Loucy (cell line): ENCODE measurements around the gene HSPA9.

Source experiments
- CTCF ChIP-seq: fragments of 200-600 bp; sonication (generic); conservative IDR thresholded peaks from 2 replicates; pipeline ENCODE4 v1.5.1; 2014; ENCODE audit warnings: mild to moderate bottlenecking, antibody characterized with exemption, low read length
- EZH2phosphoT487 ChIP-seq: fragments of 200-600 bp; IDR thresholded peaks from 2 replicates; pipeline ENCODE4 v1.6.1; 2018; ENCODE audit warnings: antibody characterized with exemption, mild to moderate bottlenecking, moderate library complexity, borderline replicate concordance

- no peak for TF ChIP-seq CTCF
- no peak for TF ChIP-seq EZH2phosphoT487
Observed at GRCh38 chr5:138579517-138579863, 4.3 kb upstream of the HSPA9 start.
